Measurements from ENCODE around the gene MAGI1. TPM values are rescaled to one million over a fixed set of nuclear protein-coding genes. Genes with fewer than 3 reads are reported as not detected.

The MAGI1 gene
- total RNA-seq, 1 donor from 2014 or later = 101 TPM

DNA sequence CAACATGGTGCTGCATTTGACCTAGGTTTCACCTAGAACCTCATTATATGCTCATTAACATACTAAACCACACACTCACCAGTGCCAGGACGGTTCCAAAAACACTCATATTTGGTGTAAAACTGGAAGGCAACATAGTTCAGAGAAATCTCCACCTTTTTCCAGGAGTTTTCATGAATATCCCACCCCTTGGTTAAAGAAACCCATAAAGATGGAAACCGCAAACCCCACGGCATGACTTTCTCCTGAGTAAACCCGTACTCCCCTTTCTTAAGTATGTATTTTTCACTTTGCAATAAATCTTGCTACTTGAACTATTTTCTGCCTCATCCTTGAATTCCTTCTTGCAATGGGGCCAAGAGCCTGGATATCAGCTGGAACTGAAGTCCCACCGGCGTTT, 379.3 kb downstream of the MAGI1 start:
- no peak for DNase-seq

DNA sequence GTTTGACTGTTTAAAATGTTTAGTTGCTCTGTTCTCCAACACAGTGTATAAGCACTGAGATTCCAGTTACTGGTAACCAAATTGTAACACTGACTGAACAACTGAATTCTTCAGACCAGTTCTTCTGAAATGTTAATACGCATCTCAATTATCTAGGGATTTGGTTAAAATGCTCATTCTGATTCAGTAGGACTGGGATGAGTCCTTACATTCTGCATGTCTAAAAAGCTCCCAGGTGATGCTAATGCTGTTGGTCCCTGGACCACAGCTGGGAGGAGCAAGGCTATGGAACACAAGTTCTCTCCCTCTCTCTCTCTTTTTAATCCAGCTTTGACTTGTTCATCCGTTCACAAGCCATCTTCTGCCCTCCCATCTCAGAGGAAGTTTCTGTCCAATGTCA, 380.3 kb downstream of the MAGI1 start:
- DNase-seq = no peak

DNA sequence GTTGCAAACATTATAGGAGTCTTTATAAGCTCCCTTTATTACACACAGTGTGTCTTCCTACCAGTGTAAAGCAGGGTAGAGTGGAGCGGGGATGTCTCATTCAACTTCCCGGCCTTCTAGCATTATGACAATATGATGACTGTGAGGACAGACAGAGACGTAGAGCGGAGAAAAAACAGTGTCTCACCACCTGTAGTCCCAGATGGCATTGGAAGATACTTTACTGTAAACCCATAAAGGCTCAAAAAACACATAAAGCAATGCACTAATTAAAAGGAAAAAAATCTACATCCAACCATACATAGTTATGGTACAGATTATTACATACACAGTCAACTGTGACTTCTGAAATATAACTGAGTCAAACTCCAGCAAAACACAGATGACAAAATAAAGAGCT, 383.7 kb downstream of the MAGI1 start:
- no peak for DNase-seq

DNA sequence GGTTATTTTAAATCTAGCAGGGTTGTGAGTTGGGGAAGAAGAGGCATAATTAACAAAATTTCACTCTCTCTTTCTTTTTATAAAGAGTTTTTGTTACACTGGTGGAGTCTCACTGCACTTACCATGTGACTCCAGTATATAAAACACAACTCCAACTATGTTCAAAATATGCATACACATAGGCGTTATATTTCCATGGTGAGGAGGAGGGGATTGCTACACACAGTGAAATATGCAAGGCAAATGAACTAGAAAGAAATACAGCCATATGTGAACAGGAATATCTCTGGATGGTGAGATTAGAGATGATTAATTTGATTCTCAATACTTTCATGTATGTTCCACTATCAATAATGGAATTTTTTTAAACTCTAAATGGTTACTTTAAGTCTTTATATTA, 385.0 kb downstream of the MAGI1 start:
- DNase-seq = no peak

DNA sequence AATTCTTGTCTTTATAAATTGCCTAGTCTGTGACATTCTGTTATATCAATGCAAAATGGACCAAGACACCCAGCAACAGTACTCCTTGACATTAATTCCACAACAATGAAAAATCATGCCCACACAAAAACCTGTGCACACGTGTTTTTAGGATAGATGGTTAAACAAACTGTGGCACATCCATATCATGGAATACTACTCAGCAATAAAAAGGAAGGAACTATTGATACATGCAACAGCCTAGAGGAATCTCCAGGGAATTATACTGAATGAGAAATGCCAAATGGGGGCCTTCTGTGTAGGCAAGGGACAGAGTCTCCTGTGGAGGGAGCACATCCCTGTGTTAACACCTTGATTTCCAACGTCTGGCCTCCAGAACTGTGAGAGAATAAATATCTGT, 388.5 kb downstream of the MAGI1 start:
- DNase-seq = no peak

DNA sequence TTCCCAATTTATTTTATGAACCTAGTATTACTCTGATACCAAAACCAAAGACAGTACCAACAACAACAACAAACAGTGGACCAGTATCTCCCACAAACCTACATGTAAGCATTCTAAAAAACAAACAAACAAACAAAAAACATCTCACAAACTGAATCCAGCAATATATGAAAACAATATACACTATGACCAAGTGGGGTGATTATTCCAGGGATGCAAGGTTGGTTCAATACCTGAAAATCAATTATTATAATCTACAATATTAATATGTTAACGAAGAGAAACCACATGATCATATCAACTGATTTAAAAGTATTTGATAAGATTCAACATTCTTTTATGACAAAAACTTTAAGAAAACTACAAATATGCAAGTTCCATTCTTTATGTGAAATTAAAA, 391.3 kb downstream of the MAGI1 start:
- DNase-seq = no peak

DNA sequence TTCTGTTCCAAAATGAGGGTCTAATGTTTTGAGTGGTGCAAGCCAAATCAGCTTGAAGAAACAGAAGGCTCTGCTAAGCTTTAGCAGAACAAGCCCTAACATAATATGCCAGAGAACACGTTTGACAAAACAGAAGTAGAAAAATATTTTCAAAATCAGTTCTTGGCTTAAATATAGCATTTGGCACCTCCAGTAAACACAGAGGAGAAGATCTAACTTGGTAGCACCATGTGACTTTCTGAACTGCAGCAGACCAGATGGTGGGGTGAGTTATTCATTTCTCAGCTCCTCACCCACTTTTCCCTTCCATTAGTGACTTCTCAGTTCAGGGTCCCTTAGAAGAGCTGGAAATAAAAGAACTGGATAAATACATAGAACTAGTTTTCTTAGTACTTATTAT, 395.8 kb downstream of the MAGI1 start:
- DNase-seq = no peak

DNA sequence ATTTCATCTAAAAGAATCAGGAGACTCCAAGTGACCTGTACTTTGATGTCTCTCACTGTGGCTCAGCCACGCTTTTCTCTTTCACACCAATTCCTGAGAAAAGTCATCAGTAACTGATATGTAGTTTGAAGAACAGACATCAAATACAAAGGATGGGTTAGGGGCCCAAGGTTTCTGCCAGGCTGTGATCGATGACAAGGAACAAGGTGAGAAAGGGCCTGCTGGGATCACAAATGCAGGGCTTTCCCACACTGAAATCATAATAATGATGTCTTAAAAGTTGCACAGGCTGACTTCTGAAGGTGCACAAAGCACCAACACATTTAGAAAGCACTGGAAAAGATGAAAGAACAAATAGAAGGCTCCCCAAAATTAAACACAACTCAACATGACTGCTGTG, 396.9 kb downstream of the MAGI1 start:
- DNase-seq = no peak

DNA sequence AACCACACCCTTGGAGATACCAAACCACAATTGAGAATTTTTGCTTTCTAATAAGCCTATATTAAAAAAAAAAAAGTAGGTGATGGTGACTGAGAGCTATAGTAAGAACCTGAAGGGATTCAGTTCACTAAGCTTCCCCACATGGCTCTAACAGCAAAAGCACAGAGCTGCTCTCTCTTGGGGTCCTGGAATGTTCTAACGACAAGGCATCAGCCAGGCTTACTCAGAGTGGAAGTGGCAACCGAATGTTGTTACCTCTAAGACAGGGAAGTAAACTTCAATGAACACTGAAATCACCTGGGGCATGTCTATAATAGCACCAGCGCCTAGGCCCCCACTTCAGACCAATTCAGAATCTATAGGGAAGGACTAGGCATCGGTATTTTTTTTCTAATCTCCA, 397.7 kb downstream of the MAGI1 start:
- no peak for DNase-seq

DNA sequence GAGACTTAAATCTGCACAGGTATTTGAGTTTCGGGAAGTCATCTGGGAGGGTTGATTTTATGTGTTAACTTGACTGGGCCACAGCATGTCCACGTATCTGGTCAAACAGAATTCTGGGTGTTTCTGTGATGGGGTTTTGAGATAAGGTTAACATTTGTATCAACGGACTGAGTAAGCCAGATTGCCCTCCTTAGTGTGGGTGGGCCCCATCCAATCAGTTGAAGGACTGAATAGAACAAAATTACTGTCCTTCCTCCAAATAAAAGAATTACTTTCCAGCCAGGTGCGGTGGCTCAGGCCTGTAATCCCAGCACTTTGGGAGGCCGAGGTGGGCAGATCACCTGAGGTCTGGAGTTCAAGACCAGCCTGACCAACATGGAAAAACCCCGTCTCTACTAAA, 399.3 kb downstream of the MAGI1 start:
- no peak for DNase-seq

DNA sequence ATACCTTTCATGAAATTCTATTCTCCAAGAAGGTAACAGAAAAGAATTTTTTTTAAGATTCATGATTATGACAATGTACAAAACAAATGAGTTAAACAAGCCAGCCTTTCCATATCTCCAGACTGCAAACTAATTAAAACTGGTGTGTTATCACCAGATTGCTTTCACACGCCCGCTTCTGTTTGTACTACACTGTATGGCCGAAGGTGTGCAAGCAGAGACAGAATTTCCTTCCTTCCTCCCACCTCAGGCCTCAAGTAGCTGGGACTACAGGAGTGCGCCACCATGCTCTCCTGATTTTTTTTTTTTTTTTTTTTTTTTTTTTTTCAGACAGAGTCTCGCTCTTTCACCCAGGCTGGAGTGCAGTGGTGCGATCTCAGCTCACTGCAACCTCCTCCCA, 400.4 kb downstream of the MAGI1 start:
- no peak for DNase-seq

DNA sequence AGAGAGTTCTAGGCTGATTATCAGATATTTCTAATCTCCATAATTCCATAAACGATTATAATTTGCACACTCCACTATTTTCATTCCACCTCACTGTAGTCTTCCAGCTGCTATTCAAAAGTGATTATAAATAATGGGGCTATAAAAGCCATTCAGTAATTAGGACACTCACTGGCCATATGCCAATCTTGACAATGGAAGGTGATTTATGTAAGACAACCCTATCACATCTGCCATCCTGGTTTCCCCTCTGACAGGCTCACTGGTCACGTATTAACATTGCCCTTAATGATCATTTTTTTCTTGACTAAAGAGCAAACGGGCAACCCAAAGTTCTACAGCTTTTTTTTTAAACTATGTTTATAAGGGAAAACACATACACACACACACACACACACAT, 402.4 kb downstream of the MAGI1 start:
- peak; percentile 54 for DNase-seq

DNA sequence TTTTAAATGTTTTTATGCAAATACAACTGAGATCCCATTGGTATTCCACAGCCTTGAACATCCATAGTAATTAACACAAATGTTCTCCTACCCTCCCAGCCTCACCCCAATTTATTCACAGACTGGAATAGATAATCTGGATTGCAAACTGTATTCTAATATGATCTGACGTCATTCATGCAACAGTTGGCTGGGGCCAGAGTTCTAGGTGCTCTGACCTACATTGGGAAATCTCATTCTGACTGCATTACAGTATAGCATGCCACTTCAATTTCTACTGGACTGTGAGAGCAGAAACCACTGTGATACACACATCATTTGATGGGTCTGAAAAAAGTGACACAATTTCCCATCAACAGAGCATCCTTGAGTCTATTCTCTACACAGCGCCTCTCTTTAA, 403.1 kb downstream of the MAGI1 start:
- DNase-seq = no peak

DNA sequence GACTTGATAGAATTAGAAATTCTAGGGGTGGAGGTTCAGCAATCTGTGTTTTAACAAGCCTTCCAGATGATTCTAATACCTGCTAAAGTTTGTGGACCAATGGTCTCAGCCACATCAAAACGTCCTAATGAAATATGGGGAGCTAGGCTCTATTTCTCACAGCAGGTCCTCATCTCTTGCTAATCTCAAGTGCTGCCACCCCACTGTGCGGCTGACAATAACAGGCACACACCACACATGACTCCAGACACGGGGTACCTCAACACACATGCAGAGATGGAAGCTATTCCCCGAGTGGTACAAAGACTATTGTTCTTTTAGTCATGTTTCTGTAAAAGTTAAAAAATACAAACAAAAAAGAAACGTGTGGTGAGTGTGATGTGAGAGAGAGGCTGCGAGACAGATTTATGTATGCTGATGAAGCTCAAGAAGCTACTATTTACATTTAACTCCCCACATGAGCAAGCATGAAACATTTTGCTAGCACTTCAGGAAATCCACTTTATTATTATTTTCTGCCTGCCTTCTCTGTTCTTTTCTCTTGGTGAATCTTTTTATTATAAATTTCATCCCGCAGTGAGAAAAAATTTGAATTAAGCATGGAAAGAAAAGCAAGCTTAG, 405.6 kb downstream of the MAGI1 start:
- DNase-seq = no peak

DNA sequence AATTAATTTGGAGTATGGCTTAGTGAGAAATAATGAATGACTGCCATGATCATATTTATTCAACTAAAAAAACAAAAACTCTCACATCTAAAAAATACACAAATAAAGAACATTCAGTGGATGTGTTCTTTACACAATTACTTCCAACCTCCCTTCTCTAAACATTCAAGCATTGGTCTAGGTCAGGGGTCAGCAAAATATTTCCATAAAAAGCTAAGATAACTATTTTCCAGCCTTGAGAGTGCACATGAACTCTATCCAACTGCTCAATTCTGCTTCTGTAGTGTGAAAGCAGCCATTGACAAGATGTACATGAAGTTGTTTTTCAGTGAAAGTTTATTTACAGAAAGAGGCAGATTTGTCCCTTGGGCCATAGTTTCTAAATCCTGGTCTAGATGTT, 406.3 kb downstream of the MAGI1 start:
- DNase-seq = no peak

DNA sequence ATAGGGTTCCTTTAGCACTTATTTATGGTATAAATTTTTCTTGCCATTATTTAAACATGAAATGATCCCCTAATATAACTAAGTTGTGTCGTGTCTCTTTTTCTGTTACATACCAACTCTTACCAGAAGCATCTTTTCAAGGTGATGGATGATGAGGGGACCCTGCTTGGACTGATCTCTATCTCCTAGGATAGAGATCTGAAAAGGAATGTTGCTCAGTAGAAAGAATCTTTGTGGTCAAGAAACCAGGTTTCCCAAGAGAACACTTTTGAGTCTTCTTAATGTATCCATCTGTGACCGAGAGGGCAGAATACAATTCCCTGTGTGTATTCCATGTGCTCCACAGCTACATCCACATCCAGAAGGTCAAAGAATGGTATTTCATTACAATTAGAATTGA, 409.7 kb downstream of the MAGI1 start:
- DNase-seq = no peak

DNA sequence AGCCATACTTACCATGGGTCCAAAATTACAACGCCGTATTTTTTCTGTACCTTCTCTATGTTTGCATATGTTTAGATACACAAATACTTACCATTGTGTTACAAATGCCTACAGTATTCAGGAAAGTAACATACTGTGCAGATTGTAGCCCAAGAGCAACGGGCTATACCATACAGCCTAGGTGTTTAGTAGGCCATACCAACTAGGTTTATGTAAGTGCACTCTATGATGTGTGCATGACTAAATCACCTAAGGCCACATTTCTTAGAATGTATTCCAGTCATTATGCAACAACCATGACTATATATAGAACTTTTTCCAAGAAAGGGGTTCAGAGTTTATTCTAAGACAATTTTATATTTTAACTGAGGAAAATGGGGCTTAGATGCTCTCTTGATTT, 411.7 kb downstream of the MAGI1 start:
- no peak for DNase-seq

DNA sequence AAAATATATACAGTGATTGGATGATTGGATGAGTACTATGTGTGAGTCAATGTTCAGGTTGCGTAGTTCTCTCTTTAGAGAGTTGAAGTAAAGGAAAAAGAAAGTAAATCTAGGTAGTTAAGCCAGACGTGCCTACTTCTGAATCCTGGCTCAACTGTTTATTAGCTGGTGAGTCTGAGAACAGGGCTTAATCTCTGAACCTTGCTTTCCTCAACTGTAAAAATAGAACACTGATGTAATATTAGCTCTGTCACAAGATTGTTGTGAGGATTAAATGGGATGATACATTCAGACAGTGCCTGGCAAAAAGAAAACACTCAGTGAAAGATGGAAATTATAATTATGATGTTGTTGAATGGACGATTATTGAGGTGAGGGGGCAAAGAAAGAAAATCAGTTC, 413.4 kb downstream of the MAGI1 start:
- no peak for DNase-seq

DNA sequence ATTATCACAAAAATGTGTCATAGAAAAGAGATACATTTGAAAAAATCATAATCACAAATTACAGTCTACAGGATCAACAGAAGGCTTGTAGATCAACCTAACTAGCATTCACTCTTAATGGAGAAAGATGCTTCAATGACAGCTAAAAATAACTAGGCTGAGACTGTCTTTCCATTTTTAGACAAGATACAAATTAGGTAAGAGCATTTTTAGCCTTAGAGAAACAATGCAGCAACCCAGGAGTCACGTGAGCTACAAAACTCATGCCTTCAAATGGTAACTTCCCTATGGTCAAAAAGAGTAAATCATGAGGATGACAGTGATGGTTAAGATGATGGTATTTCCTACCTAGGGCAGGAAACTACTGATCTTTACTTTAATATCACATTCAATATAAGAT, 415.4 kb downstream of the MAGI1 start:
- DNase-seq = no peak

DNA sequence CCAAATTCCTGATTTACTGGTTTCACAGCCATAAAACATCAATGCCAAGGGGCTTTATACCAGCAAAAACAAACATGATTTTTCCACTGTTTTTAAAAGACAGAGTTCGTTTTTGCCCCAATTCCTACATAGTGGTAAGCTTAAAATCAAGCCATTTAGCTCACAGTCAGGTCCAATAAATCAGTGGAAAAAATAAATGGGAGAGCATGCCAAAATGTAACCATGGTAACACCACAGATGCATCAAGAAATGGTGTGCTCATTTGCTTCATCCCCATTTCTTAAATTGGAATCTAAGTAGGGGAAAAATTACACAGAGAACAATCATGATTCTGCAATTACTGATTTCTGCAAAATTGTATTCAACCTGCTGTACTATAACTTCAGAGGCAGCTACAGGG, 418.8 kb downstream of the MAGI1 start:
- peak; percentile 26 for DNase-seq

DNA sequence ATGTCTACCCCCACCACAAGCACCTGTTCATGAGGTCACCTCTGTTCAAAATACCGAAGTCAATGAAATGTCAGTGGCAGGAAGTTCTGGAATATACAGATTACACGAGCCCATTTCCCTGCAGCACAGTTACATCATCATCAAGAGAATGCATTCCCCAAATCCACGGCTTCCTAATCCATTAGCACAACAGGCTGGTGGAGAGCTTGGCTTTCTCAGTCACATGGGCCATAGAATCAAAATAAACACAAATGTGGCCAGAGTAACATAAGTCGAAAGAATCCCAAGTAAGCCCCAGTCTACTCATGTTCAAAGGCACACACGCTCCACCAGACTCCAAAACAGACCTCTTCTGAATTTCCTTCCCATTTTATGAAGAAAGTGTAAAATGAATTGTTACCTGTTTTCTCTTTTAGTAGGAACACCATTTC, 419.3 kb downstream of the MAGI1 start:
- DNase-seq = peak; percentile 86

DNA sequence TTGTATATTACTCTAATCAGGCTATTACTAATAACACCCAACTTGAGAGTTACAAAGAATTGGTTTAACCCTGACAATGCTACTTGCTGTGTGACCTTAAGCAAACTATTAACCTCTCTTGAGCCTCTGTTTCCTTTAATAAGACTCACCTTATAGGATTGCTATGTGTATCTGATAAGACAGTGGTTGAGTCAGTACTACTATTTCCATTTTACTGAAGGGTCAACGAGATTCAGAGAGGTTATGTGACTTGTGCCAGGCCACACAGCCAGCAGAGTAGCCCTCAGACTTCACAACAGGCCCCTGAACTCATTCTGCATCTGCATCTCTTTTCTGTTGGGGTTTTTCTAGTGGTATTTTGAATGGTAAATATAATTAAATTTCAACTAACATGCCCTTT, 420.1 kb downstream of the MAGI1 start:
- no peak for DNase-seq

DNA sequence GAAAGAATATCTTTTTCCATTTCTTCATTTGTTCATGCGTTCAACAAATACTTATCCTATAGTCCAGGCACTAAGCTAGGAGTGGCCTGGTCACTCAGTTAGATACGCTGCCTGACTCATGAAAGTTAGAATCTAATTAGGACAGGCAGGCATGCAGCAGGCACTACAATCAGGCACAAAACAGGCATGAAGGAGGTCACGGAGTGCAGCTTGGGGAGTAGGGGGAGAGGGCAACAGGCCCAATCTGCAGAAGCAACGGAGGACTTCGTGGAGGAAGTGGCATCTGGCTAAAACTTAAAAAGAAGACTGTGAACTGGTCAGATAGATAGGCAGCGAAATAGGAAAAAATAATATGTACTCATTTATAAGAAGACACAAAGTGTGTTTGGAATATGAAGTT, 420.9 kb downstream of the MAGI1 start:
- no peak for DNase-seq

DNA sequence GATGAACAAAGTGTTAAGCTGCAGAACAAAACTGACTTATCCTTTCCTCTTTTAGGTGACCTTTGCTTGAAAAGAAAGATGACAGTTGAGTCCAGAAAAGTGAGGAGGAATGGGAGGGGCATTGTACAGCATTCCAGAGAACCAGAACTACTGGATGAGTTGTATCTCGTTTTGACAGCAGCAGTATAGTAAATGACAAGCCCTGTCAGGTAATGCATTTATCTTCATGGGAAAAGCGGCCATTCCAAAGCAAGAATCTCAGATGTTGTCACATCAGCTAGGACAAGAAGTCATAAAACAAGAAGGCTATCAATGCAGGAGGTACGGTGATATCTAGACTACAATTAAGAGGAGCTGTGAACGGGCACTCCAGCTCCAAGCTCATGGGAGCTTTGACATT, 421.5 kb downstream of the MAGI1 start:
- no peak for DNase-seq

DNA sequence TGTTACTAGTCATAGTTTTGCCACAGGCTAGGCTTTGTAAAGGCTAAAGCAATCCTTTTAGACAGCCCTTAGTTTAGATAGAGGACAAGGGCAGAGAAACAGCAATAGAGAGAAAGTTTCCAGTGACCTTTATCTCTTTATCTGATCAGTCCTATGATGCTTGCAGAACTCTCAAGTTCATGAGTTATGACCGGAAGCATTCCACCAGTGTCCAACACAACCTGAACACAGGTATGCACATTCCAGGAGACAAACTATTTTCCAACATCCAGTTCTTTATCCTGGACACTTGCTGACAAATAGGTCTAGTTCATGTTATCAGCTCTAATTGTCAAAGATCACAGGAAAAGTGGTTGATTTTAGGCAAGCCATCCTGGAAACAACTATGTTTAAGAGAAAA, 422.2 kb downstream of the MAGI1 start:
- no peak for DNase-seq

DNA sequence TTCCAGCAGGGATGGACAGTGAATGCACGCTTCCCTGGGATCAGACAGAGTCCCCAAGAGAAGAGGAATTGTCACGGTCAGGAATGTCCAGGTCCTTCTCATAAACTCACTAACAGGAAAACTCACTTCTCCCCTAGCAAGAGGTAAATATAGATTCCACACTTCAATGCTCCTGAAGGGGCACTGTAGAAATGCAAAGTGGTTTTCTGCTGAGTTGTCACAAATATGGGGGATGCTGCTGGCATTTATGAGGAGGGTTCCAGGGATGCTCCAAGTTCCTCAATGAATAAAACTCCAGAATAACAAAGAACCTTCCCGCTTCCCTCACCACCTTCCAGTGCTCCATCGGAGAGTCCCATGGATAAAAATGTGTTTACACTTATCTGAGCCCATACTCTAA, 423.4 kb downstream of the MAGI1 start:
- DNase-seq = no peak
